PFSK-1 (cell line): ENCODE measurements around the gene VKORC1L1.

Source experiments
- FOXP2 ChIP-seq: optimal IDR thresholded peaks from 2 replicates; pipeline ENCODE3; 2011; ENCODE audit warnings: borderline replicate concordance, control low read depth, inconsistent platforms; ENCODE audit not compliant: insufficient read depth; ENCODE audit errors: extremely low read length, extremely low read depth
- POLR2AphosphoS5 ChIP-seq: IDR thresholded peaks from 2 replicates; pipeline ENCODE4 v1.6.1; 2012; ENCODE audit warnings: low read depth, mild to moderate bottlenecking, control low read depth, low read length, moderate library complexity
- REST ChIP-seq, 2 experiments: IDR thresholded peaks; 2 replicates each; pipeline versions ENCODE4 v1.6.1 to v1.8.0; 2011 to 2012; ENCODE audit warnings: low read depth in 2 of 2, low read length in 2 of 2, control low read depth in 1 of 2, inconsistent platforms in 1 of 2, mild to moderate bottlenecking in 1 of 2, moderate library complexity in 1 of 2; ENCODE audit not compliant: insufficient read depth in 1 of 2
- SIN3A ChIP-seq: IDR thresholded peaks from 2 replicates; pipeline ENCODE4 v1.6.1; 2012; ENCODE audit warnings: mild to moderate bottlenecking, low read length, moderate library complexity, borderline replicate concordance; ENCODE audit not compliant: insufficient read depth
- TAF1 ChIP-seq: IDR thresholded peaks from 2 replicates; pipeline ENCODE4 v1.6.1; 2012; ENCODE audit warnings: low read length, control low read depth, borderline replicate concordance; ENCODE audit not compliant: insufficient read depth

DNA sequence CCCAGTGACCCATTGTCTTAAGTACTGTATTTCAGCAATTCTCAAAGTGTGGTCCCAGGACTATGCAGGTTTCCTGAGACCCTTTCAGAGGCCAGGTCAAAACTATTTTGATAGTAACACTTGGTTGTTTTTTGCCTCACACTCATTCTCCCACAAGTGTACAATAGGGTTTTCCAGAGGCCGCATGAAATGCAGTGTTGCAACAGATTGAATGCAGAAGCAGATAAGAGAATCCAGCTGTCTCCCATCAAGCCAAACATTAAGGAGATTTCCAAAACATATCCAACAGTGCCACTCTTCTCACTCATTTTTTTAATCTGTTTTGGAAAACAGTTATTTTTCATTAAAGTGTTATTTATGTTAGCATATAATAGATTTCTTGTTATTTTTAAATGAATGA, 20.0 kb downstream of the VKORC1L1 start:
- TF ChIP-seq POLR2AphosphoS5 (no peak), TAF1 (no peak), REST (IDR thresholded peaks at IDR 0.05; ENCODE audit: insufficient read depth in 1 of 2, low read depth in 2 of 2, low read length in 2 of 2) (no peak), SIN3A (no peak), FOXP2 (no peak)
